AML-193 (cell line): Measurements from ENCODE around the gene MAD2L2.

ENCODE experiments used
- DNase-seq, 2 experiments: peaks; one replicate each; lab custom pipeline; 2025; lab: John Stamatoyannopoulos, UW

The MAD2L2 gene

DNA sequence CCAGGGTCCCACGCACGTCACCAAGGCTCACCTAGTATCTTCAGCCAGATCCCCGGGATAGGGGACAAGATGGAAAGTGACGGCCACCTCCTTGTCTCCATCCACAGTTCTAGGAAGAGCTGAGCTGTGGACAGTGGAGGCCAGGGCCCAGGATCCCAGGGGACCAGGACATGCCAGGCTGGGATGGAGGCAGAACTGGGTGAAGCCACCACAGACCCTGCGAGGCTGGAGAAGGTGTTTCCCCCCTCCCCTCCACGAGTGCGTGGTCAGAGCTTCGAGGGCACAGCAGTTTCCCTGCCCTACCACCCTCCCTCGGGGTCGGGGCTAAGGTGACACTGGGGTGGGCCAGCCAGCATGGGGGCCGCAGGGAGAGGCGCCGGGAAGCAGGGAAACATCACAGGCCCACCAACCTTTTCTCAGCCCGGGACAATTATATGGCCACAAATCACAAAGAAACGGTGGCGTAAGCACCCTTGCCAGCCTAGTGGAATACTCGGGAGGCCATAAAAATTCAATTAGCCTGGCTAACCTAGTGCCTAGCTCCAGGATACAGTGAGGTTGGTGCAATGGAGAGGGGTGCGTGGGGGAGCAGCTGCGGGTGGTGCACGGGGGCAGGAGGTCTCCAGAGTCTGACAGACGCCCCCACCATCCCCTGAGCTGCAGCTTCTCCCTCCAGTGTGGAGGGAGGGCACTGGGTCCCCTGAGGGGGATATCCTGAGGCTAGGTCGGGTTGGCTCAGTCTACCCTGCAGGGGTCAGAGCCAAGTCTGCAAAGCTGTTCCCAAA is 23.9 kb upstream of the MAD2L2 start:
- DNase-seq, result no peak

DNA sequence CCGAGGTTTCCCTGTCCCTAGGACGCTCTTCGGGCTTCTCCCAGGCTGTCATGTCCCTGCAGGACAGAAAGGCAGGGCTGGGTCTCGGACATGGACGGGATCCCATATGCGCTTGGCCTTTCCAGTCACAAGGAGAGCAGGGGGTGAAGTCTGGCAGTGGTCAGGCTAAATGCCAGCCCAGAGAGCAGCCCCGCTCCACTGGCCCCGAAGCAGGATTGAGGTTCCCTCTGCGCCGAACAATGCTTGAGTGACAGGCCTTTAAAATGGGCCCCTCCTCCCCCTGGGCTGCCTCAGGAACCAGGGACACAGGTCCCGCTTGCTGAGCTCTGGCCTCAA is 23.2 kb upstream of the MAD2L2 start:
- no peak for DNase-seq

DNA sequence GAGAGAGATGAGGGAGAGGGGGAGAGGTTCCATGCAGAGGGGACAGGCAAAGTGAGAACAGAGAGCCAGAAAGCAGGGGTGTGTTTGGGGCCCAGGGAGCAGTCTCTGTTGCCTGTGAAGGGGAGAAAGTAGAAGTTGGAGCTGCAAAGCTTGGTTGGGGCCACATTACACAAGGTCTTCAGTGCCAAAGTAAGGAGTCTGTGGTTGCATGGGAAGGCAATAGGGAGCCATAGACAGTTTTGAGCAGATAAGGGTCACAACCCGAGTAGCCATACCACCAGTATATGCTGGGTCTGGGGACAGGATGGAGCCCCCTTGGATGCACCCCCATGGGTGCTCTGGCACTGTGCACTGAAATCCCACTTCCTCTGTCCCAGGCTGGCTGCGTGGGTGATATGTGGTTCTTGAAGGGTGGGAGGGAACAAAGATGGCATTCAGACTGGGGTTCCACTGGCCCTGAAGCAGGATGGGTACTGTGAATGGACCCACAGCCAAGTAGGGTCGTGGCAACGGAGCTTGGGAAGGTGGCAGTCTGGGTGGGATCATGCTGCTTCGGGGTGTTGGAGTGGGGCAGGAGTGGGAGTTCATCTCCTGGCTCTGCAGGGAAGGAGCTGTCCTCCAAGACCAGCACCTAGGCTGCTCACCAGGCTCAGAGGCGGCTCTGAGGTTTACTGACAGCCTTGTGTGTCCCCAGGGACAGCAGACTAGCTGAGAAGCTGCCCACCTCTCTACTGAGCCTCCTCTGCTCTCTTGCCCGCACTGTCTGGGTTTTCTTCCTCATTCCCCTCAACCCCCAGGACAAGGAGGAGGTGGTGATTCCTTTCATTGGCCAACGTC is 22.6 kb upstream of the MAD2L2 start:
- no peak for DNase-seq

DNA sequence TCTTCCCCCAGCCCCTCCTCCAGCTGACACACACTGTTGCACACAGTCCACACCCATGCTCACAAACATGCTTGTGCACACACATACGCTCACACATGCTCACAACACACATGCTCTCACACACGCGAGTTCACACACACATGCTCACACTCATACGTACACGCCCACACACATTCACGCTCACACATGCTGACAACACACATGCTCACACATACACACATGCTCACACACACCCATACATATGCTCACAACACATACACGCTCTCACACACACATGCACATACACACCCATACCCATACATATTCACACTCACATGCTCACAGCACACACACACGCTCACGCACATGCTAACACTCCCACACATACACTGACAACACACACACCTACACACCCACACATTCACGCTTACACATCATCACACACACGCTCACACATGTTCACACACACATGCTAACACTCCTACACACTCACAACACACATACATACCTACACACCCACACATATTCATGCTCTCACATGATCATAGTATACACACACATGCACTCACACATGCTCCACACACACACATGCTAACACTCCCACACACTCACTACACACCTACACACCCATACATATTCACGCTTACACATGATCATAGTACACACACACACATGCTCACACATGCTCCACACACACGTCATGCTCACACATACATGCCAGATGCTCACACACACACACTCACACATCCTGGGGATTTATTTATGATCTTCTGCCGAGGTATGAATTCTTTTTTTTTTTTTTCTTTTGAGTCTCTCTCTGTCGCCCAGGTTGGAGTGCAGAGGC is 21.2 kb upstream of the MAD2L2 start:
- no peak for DNase-seq

DNA sequence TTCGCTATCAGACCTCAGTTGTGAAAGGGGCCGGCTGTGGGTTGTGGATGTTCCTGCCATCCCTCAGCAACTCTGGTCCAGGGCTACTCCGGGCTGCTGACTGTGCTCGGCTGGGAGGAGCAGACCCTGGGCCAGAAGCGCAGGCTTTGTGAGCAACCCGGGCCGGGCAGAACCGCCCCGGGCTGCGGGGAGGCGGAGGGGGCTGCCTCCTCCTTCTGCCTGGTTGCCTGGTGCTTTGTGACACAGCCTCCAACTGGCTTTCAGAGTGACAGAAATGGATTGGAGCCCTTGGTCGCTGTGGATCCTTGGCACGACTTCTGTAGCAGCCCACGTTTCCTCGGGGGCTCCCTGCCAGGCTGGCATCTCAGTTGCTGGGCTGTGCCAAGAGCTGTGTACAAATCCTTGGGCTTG is 20.6 kb upstream of the MAD2L2 start:
- DNase-seq, result no peak

DNA sequence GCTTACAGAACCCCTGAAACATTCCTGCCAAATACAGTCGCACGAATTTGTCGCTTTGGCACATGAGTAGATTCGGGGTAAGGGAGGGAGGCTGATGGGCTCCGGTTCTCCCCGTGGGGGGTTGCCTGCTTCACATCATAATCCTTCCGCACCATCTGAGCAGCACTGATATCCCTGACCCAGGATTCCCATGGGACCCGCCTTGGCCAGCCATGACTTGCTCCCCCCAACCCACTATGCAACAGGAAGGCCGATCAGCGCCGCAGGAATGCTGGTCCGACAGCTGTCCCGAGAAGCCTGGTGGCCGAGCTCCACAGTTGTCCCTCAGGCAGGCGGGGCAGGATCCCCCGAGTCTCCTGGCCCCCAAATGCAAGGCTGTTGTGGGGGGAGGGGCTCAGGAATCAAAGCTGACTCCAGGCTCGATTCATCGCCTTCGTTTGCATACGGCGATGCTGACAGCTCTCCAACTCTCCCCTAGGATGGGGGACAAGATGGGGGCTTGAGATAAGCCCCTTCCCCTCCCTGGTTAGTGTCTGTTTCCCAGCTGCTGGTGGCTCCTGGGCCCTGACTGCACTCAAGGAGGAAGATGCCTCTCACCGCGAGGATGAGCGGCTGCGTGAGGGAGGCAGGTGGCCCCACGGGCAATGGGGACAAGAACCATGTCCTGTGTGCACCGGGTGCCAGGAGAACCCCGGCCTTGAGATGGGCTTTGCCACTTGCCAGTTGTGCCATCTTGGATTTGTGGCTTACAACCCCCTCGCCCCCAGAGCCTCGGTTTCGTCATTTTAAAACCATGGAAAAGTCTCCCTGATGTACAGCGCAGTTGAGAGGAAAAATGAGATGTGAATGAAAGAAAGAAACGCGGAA is 19.9 kb upstream of the MAD2L2 start:
- DNase-seq, result no peak

DNA sequence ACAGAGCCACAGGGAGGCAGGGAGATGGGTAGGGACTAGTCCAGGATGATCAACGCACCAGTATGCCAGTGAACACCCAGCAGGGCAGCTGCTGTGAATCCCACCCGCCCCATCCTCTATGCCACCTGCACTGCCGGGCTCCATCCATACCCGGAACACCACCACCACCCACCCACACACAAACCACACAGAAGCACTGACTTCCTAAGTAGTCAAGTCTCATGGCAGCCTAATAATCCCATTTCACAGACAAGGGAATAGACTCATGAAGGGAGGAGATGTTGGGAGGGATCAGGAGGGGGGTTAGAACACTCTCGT is 16.9 kb upstream of the MAD2L2 start:
- DNase-seq, result no peak

DNA sequence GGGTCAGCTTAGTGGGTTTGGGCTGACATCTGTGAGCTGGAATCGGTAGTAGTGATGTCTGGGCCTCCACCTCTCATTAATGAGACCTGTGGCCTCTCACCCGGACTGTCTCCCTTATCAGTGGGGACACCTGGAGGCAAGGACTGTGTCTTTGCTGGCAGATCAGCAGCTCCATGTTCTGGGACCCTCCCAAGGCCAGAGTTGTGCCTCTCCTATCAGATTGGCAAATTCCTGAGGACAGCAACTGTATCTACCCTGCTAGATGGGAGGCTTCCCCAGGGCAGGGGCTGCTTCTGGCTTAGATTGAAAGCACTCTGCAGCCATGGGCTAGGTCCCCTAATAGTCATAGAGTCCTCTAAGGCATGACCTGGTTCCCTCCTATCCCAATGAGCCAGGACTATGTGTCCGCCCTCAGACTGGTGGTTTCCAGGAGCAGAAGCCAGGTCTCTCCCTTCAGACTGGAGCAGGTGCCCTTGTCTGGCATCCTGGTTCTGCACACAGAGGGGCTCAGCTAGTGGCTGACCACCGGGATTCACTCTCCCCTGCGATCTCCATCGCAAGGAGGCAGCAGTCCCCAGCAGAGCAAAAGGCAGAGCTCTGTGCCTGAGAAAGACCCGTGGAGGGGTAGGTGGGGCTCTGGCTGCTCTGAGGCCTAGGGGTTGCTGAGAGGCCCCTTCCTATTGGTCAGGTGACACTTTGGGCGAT is 16.4 kb upstream of the MAD2L2 start:
- DNase-seq, result no peak

DNA sequence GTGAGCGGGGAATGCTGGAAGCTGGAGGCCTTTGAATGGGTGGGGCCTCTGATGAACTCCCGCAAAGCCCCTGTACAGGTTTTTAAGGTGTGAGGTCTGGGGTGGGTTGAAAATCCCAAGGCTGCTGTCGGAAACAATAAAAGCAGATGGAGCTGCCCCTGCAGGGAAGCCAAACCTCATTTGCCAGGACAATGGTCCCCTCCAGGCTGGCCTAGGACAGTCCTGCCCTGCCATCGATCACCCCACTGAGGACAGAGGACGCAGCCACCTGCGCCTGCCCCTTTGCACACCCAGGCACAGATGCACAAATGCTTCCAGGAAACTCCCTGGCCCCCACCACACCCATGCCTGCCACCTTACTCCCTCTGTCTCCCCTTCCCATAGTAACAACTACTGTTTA is 14.9 kb upstream of the MAD2L2 start:
- no peak for DNase-seq

DNA sequence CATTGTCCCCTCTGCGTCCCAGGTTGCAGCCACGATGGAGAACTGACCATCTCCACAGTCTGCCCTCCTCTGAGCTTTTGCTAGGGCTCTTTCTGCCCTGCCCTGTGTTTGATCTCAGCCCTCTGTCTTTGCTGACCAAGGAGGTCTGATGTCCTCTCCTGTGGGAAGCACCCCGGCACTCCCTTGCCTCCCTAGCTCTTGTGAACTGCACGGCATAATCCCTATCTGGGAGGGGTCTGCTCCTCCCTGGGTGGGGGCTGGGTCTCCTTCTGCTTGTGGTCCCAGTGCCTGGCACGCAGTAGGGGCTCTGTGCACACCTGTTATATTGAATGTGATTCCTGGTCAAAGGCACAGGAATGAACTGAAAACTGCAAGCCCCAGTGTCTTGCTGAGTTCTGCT is 13.0 kb upstream of the MAD2L2 start:
- DNase-seq, result no peak

DNA sequence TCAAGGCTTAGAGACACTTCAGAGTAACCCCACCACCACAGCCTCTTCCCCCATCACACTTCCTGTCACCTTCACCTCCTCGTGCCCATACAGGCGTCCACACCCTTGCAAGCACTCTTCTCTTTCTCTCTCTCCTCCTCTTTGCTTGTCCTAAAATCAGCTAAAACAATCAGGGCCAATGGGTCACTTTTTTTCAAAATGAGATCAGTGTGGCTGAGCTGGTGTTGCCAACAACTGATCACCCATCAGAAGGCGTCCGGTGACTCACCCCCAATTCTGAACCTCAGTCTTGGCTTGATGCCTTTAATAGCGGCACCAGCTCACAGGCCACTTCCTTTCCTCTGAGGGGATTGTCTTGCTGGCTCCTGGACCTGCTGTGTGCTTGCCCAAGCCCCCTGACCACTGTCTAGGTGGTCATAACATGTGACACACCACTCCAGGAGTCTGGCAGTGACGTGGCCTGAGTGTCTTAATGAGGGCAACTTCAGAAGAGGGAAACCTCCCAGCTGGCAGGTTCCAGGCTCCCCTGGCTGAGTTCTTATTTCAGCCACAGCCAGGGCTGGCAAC is 12.2 kb upstream of the MAD2L2 start:
- peak; percentile 86 to 88 for DNase-seq

DNA sequence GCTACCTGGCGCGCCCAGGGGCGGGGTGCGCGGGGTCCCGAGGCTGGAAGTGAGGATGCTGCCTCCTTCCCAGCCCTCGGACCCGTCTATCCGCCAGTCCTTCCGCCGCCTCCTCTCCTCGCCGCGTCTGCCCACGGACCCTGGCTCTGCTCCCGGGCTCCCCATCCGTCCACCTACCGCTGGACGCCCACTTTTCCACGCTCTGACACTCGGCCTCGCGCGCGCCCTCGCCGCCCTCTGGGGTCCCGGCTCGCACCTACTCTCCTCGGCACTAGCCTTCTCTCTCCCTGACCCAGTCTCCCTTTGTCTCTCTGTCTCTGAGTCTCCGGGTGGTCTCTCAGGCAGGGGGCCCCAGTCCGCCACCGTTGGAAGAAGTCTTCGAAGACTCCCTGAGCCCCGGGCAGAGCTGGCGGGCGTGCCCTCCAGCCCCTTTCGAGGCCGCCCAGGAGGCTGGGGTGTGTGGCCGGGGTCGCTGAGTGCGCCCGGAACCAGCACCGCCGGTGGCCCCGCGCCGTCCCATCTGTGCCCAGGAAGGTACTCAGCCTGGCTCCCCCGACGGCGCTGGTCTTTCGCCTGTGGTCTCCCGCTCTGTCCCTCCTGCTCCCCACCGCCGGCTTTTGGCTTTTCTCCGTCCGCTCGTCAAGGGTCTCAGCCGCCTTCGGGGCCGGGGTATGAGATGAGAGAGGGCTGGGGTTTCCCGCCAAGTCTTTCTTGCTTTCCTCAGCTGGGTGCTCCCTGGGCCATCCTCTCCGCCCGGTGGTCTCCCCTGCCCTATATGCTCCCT is 11.2 kb upstream of the MAD2L2 start:
- no peak for DNase-seq

DNA sequence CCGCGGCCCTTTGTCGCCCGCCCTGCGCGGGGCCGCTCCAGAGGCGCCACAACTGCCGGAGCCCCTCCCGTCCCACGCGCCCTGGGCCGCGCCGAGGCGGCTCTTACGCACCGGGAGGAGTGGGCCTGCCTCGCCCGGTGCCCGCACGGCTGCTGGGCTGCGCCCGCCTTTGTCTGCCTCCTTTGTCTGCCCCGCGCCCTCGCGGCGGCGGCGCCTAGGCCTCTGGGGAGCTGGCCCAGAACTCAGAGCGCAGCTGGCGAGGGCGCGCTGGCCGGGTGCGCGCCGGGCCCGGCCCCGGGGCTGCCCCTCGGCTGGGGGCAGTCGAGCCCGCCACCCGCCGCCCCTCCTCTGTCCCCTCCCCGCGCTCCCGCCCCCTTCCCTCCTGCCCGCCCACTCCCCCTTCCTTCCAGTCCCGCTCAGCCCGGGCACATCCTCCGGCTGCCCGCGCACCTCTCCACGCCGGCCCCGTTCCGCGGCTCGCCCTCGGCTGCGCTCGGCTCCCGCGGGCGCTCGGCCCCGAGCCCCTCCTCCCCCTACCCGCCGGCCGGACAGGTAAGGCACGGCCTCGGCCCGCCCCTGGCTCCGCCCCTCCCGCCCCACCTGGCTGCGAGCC is 10.5 kb upstream of the MAD2L2 start, which contains the start of gene DRAXIN:
Gene DRAXIN (plus strand): TSS at position 409 of the 613 bp plus-strand sequence. CDS start 14,549 bp downstream, outside the sequence.
- no peak for DNase-seq

DNA sequence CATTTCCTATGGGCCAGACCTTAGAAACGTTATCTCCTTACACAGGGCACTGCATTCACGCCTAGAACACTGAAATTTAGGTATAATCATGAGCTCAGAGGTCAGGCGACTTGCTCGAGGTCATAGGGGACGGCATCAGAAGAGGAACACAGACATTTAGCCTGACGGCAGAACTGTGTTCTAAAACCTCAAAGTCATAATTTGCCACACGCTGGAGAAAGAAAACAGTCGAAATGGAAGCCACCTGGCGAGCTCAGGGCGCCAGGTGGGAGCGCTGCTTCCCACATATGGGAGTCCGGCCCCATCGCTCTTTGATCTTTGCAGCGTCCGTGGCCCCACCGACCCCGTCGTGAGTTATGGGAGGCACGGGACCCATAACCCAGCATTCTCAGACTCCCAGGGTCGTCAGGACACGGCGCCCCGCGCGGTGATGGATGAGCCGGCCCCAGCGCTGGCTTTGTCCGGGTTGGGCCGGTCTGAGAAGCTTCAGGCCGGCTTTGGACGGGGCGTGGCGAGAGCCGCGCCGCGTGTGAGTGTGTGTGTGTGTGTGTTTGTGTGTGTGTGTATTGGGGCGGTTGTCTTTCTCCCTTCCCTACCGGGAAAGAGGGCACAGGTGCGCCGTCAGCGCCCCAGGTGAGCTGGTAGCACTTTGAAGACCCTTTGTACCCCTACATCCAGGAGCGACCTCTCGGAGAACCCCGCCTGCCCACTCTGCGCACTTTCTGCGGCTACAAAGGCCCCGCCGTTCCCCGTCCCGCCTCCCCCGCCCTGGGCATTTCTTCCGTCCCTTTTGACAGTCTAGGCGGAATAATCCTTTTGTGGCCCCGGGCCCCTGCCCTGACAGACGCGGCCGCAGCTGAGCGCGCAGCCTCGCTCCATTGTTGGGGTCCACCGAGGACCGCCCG is 9.7 kb upstream of the MAD2L2 start:
- DNase-seq, result no peak

DNA sequence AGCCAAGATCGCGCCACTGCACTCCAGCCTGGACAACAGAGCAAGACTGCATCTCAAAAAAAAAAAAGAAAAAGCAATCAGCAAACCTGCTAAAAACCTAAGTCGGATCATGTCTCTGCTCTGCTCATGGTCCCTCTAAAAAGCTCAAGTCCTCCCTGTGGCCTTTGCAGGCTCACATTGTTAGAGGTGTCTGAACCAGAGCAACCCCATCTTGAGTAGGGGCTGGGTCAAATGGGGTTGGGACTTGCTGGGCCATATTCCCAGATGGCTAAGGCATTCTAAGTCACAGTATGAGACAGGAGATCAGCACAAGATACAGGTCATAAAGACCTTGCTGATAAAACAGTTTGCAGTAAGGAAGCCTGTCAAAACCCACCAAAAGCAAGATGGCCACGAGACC is 7.6 kb upstream of the MAD2L2 start:
- no peak for DNase-seq

DNA sequence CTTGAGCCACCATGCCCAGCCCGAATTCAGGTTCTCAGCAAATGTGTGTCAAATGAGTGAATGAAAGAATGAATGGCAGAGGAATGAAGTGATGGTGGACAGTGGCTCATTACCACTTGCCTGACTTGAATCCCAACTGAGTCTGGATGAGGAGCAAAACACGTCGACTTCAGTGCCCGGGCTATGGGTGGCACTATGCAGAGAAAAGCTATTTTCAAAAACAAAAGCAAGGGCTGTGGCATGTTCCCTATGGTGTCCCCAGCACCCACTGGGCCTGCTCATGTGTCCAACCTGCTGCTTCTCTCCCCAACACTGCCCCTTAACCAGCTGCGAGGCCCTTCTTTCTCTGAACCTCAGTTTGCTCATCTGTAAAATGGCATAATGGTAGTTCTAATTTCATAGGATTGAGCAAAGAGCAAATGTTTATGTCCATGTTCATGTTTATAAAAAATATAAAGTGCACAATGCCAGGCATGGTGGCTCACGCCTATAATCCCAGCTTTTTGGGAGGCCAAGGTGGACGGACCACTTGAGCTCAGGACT is 4.3 kb upstream of the MAD2L2 start:
- DNase-seq, result no peak

DNA sequence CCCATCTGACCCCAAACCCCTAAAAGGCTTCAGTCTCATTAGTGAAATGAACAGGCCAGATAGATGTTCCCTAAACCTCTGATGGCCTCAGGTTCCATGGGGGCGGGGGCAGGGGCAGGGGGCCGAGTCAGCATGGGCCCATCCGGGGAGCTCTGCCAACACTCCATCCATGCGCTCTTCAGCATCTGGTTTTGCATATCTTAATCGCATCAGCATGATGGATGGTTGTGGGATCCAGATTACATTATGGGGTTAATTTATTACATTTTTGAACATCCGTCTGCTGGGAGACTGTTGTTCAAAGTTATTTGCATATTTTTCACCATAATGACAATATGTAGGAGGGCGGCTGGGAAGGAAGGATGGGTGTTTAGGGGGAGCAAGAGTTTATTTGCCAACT is 3.1 kb upstream of the MAD2L2 start:
- DNase-seq, result no peak

DNA sequence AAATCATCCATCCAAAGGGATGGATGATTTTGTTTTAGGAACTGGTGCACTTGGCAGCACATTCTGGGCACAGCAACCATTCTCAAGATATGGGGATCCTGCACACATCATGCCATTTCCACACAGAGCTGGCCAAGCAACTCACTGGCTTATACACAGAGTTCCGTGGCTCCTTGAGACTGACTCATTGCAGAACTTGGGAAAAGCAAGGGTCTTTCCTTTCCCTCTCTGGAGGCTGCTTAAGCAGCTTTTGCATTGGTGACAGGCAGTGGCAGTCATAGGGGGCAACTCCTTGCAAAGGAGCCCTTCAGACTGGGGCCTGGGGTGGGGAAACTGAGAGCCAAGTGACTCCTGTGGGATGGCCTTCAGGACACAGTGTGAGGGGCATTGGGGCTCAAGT is 1.9 kb upstream of the MAD2L2 start:
- no peak for DNase-seq
